Astrocyte (in vitro differentiated cells and primary cell): Measurements from ENCODE around the gene SLC26A9. TPM values are rescaled to one million over a fixed set of nuclear protein-coding genes. Genes with fewer than 3 reads are reported as not detected.

Experiments used
- DNase-seq: peaks from one replicate; pipeline ENCODE4 v3.0.0-alpha.2; 2010; ENCODE audit warnings: low read depth
- FAIRE-seq: peaks from 2 replicates; lab custom pipeline; 2011; peaks lifted over from hg19 to GRCh38; lab: Jason Lieb, UNC
- H2AFZ ChIP-seq: 2 replicates; pipeline ENCODE4 v1.6.0; 2012; ENCODE audit warnings: low read depth, low read length, inconsistent platforms
- H3K27ac ChIP-seq: 2 replicates; pipeline ENCODE4 v1.5.1; 2011; ENCODE audit warnings: low read depth, low read length, inconsistent platforms
- H3K27me3 ChIP-seq: 2 replicates; pipeline ENCODE4 v1.6.0; 2011; ENCODE audit warnings: low read length, inconsistent platforms; ENCODE audit not compliant: insufficient read depth
- H3K36me3 ChIP-seq: 2 replicates; pipeline ENCODE4 v1.5.1; 2011; ENCODE audit warnings: low read length, inconsistent platforms; ENCODE audit not compliant: insufficient read depth
- H3K4me1 ChIP-seq: 2 replicates; pipeline ENCODE4 v1.5.1; 2011; ENCODE audit warnings: low read length, inconsistent platforms; ENCODE audit not compliant: insufficient read depth
- H3K4me2 ChIP-seq: 2 replicates; pipeline ENCODE4 v1.6.0; 2012; ENCODE audit warnings: low read length, inconsistent platforms
- H3K4me3 ChIP-seq: 2 replicates; pipeline ENCODE4 v1.5.1; 2011; ENCODE audit warnings: low read depth, mild to moderate bottlenecking, low read length, inconsistent platforms; ENCODE audit not compliant: insufficient read depth
- H3K79me2 ChIP-seq: 2 replicates; pipeline ENCODE4 v1.6.0; 2012; ENCODE audit warnings: mild to moderate bottlenecking, low read length, inconsistent platforms; ENCODE audit not compliant: insufficient read depth
- H3K9ac ChIP-seq: 2 replicates; pipeline ENCODE4 v1.6.0; 2012; ENCODE audit warnings: mild to moderate bottlenecking, low read length, inconsistent platforms
- H3K9me3 ChIP-seq: 2 replicates; pipeline ENCODE4 v1.5.1; 2012; ENCODE audit warnings: low read depth, mild to moderate bottlenecking, low read length, inconsistent platforms; ENCODE audit not compliant: insufficient read depth
- H4K20me1 ChIP-seq: 2 replicates; pipeline ENCODE4 v1.6.0; 2012; ENCODE audit warnings: low read length, inconsistent platforms; ENCODE audit not compliant: insufficient read depth
- H3K27ac Mint-ChIP-seq: one replicate; pipeline ENCODE4 v1.8.0; 2021; ENCODE audit warnings: mild to moderate bottlenecking, mixed read lengths; ENCODE audit not compliant: unreplicated experiment
- H3K27me3 Mint-ChIP-seq: one replicate; pipeline ENCODE4 v1.8.0; 2021; ENCODE audit warnings: low read depth, mixed read lengths; ENCODE audit not compliant: unreplicated experiment
- H3K36me3 Mint-ChIP-seq: one replicate; pipeline ENCODE4 v1.8.0; 2021; ENCODE audit warnings: low read depth, mixed read lengths; ENCODE audit not compliant: unreplicated experiment
- H3K4me1 Mint-ChIP-seq: one replicate; pipeline ENCODE4 v1.8.0; 2021; ENCODE audit warnings: low read depth, mixed read lengths; ENCODE audit not compliant: unreplicated experiment
- H3K4me3 Mint-ChIP-seq: one replicate; pipeline ENCODE4 v1.8.0; 2021; ENCODE audit warnings: mild to moderate bottlenecking, moderate library complexity, mixed read lengths; ENCODE audit not compliant: unreplicated experiment
- H3K9me3 Mint-ChIP-seq: one replicate; pipeline ENCODE4 v1.8.0; 2021; ENCODE audit warnings: mild to moderate bottlenecking, mixed read lengths; ENCODE audit not compliant: unreplicated experiment
- EZH2 ChIP-seq: IDR thresholded peaks from 2 replicates; pipeline ENCODE4 v1.6.1; 2012; ENCODE audit warnings: mild to moderate bottlenecking, low read length, inconsistent platforms; ENCODE audit not compliant: insufficient read depth
- total RNA-seq: library from RNA; stranded (reverse); gene quantifications from 2 replicates; pipeline ENCODE4 v1.2.1, GENCODE V29; 2021
- TF ChIP-seq, protein P1 (sequence below): IDR thresholded peaks from 2 replicates; pipeline ENCODE4 v1.5.1; 2011; ENCODE audit warnings: low read depth, mild to moderate bottlenecking, inconsistent platforms, low read length, moderate library complexity; ENCODE audit not compliant: insufficient read depth

The SLC26A9 gene
- total RNA-seq, 1 donor from 2014 or later, result not detected

DNA sequence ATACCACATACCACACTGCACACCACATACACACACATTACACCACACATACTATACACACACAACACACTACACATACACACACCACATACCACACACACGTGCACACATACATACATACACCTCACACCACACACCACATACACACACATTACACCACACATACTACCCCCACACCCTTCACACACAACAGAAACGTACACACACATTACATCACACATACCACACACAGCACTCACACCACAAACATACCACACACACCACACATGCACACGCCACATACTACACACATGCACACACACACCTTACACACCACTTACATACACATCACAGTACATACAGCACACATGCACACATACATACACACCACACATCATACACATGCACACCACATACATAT, 31.5 kb upstream of the SLC26A9 start:
- H3K27ac Mint-ChIP-seq, result no peak overlapping the region
- DNase-seq (no peak), FAIRE-seq (no peak)

DNA sequence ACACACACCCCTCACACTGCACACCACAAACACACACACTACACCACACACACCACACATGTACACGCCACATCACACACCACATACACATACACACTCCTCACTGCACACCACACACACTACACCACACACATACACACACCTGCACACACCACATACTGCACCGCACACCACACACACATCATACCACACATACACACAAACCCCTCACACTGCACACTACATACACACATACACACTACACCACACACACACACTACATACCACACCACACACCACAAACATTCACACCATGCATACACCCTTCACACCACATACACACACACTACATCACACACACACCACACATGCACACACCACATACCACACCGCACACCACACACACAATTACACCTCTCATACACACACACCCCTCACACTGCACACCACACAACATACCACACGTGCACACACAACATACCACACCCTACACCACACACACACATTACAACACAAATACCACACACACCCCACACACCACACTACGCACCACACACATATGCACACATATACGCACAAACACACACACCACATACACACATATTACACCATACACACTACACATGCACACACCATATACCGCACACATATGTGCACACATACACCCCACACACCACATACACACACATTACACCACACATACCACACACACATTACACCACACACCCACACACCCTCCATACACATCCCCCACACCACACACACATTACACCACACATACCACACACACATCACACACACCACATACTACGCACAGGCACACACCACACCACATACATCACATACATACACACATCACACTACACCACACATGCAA, 30.3 kb upstream of the SLC26A9 start:
- Mint-ChIP-seq H3K9me3 (no peaks in the 10 kb centered on the region), H3K36me3 (no peaks in the 10 kb centered on the region), H3K27me3 (peaks cover 8% of the 10 kb centered on the region), H3K27ac (no peak overlapping the region), H3K4me1 (peaks cover 7% of the 10 kb centered on the region), H3K4me3 (no peak overlapping the region)
- Histone ChIP-seq H3K27me3 (no peaks in the 10 kb centered on the region), H3K4me1 (peaks cover 5% of the 10 kb centered on the region), H3K27ac (no peak overlapping the region), H2AFZ (no peak overlapping the region), H3K4me2 (no peak overlapping the region), H3K79me2 (no peaks in the 10 kb centered on the region), H3K4me3 (no peak overlapping the region), H3K9ac (no peak overlapping the region), H3K9me3 (no peaks in the 10 kb centered on the region), H4K20me1 (no peaks in the 10 kb centered on the region), H3K36me3 (no peaks in the 10 kb centered on the region)
- TF ChIP-seq, protein P1, sequence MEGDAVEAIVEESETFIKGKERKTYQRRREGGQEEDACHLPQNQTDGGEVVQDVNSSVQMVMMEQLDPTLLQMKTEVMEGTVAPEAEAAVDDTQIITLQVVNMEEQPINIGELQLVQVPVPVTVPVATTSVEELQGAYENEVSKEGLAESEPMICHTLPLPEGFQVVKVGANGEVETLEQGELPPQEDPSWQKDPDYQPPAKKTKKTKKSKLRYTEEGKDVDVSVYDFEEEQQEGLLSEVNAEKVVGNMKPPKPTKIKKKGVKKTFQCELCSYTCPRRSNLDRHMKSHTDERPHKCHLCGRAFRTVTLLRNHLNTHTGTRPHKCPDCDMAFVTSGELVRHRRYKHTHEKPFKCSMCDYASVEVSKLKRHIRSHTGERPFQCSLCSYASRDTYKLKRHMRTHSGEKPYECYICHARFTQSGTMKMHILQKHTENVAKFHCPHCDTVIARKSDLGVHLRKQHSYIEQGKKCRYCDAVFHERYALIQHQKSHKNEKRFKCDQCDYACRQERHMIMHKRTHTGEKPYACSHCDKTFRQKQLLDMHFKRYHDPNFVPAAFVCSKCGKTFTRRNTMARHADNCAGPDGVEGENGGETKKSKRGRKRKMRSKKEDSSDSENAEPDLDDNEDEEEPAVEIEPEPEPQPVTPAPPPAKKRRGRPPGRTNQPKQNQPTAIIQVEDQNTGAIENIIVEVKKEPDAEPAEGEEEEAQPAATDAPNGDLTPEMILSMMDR, result no peak
- TF ChIP-seq EZH2, result no peak
- DNase-seq (no peak), FAIRE-seq (no peak)

More for the DNA sequence above, 31.5 kb upstream of the SLC26A9 start:
- no peak for TF ChIP-seq EZH2
- TF ChIP-seq, protein P1, result no peak
- Histone ChIP-seq H3K27me3 (no peaks in the 10 kb centered on the region), H3K4me2 (no peak overlapping the region), H3K9me3 (no peaks in the 10 kb centered on the region), H3K27ac (no peak overlapping the region), H3K4me1 (peaks cover 5% of the 10 kb centered on the region), H3K9ac (no peak overlapping the region), H2AFZ (no peak overlapping the region), H3K36me3 (no peaks in the 10 kb centered on the region), H3K79me2 (no peaks in the 10 kb centered on the region), H4K20me1 (no peaks in the 10 kb centered on the region), H3K4me3 (no peak overlapping the region)
- Mint-ChIP-seq H3K27me3 (peaks cover 4% of the 10 kb centered on the region), H3K36me3 (no peaks in the 10 kb centered on the region), H3K4me3 (no peak overlapping the region), H3K9me3 (no peaks in the 10 kb centered on the region), H3K4me1 (peaks cover 7% of the 10 kb centered on the region)
